ENCODE data around the gene SMIM32.

GRCh38 chr5:136235321-136235720, 42.4 kb upstream of the SMIM32 start:
- TF ChIP-seq CTCF (IDR thresholded peaks at IDR 0.05; ENCODE audit: low read depth, low read length, missing input control) (no peak), REST (IDR thresholded peaks at IDR 0.05) (no peak), SP1 (IDR thresholded peaks at IDR 0.05) (no peak), ZBTB33 (IDR thresholded peaks at IDR 0.05) (no peak), JUND (IDR thresholded peaks at IDR 0.05) (no peak), FOXA1 (IDR thresholded peaks at IDR 0.05) (no peak)
